Stimulated activated CD4-positive, alpha-beta T cell treated with anti-CD3 and anti-CD28 coated beads, Interleukin-4, amount 100 ng/mL, for 1 hour (primary cell): ENCODE data around the gene PPP1R13L.

Experiments used
- DNase-seq: peaks from one replicate; pipeline ENCODE4 v3.0.0-alpha.2; 2020

Gene PPP1R13L

GRCh38 chr19:45363861-45364459 is 40.9 kb downstream of the PPP1R13L start:
- DNase-seq: no peak

- no peak for DNase-seq
These were observed 42.6 kb downstream of the PPP1R13L start for GRCh38 chr19:45362291-45362690.

GRCh38 chr19:45361608-45362007 is 43.3 kb downstream of the PPP1R13L start:
- no peak for DNase-seq

GRCh38 chr19:45358213-45358792 is 46.6 kb downstream of the PPP1R13L start:
- no peak for DNase-seq

GRCh38 chr19:45357445-45357783 is 47.5 kb downstream of the PPP1R13L start:
- no peak for DNase-seq

GRCh38 chr19:45356760-45357444 is 48.0 kb downstream of the PPP1R13L start:
- DNase-seq: no peak

GRCh38 chr19:45355910-45356309 is 49.0 kb downstream of the PPP1R13L start:
- no peak for DNase-seq

- DNase-seq: no peak
These were observed 49.5 kb downstream of the PPP1R13L start for GRCh38 chr19:45355402-45355801.

- no peak for DNase-seq
These were observed 50.5 kb downstream of the PPP1R13L start for GRCh38 chr19:45354241-45354842.

- DNase-seq: no peak
These were observed 51.7 kb downstream of the PPP1R13L start for GRCh38 chr19:45352914-45353796.

- no peak for DNase-seq
These were observed 52.4 kb downstream of the PPP1R13L start for GRCh38 chr19:45352471-45352870.

GRCh38 chr19:45352062-45352461 is 52.8 kb downstream of the PPP1R13L start:
- DNase-seq: no peak

GRCh38 chr19:45351401-45351952 is 53.4 kb downstream of the PPP1R13L start:
- DNase-seq: no peak

GRCh38 chr19:45350477-45351058 is 54.3 kb downstream of the PPP1R13L start:
- DNase-seq: no peak

- DNase-seq: no peak
These were observed 55.4 kb downstream of the PPP1R13L start for GRCh38 chr19:45349430-45349941.

- DNase-seq: no peak
These were observed 55.8 kb downstream of the PPP1R13L start for GRCh38 chr19:45349126-45349415.

- no peak for DNase-seq
These were observed 56.3 kb downstream of the PPP1R13L start for GRCh38 chr19:45348367-45349125.

GRCh38 chr19:45347570-45348366 is 57.1 kb downstream of the PPP1R13L start:
- DNase-seq: no peak

GRCh38 chr19:45346449-45346848 is 58.4 kb downstream of the PPP1R13L start:
- DNase-seq: no peak

GRCh38 chr19:45345506-45345860 is 59.4 kb downstream of the PPP1R13L start:
- DNase-seq: no peak
